ENCODE results near the gene AOPEP. TPM values are rescaled to one million over a fixed set of nuclear protein-coding genes. Genes with fewer than 3 reads are reported as not detected.
A peak's percentile ranks its signal among the peaks of the same experiment; 100 is the strongest.

Gene AOPEP
- total RNA-seq, 1 donor from 2014 or later = 25.8 TPM

GRCh38 chr9:95092262-95093072, 366.0 kb downstream of the AOPEP start:
- no peaks in the 10 kb centered on the region for H3K36me3 Mint-ChIP-seq (ENCODE audit: unreplicated experiment)
- DNase-seq = no peak
- H3K4me1 Mint-ChIP-seq (ENCODE audit: low read depth, unreplicated experiment) = peaks cover 39% of the 10 kb centered on the region
- H3K9me3 Mint-ChIP-seq (ENCODE audit: unreplicated experiment) = peaks cover 5% of the 10 kb centered on the region
- H3K4me3 Mint-ChIP-seq (ENCODE audit: unreplicated experiment) = no peak overlapping the region
- H3K27ac Mint-ChIP-seq (ENCODE audit: unreplicated experiment) = peak overlapping the region; percentile 56
- no peak for TF ChIP-seq CTCF (IDR thresholded peaks at IDR 0.05; ENCODE audit: partially characterized antibody, unreplicated experiment)
- H3K27me3 Mint-ChIP-seq (ENCODE audit: unreplicated experiment) = peaks cover 5% of the 10 kb centered on the region

GRCh38 chr9:95093586-95093985, 367.1 kb downstream of the AOPEP start:
- Mint-ChIP-seq H3K4me3 (ENCODE audit: unreplicated experiment) (no peak overlapping the region), H3K27ac (ENCODE audit: unreplicated experiment) (peak overlapping the region; percentile 56), H3K27me3 (ENCODE audit: unreplicated experiment) (peaks cover 3% of the 10 kb centered on the region), H3K9me3 (ENCODE audit: unreplicated experiment) (peaks cover 5% of the 10 kb centered on the region), H3K36me3 (ENCODE audit: unreplicated experiment) (no peaks in the 10 kb centered on the region), H3K4me1 (ENCODE audit: low read depth, unreplicated experiment) (peaks cover 39% of the 10 kb centered on the region)
- no peak for TF ChIP-seq CTCF (IDR thresholded peaks at IDR 0.05; ENCODE audit: partially characterized antibody, unreplicated experiment)
- DNase-seq = no peak

- TF ChIP-seq CTCF (IDR thresholded peaks at IDR 0.05; ENCODE audit: partially characterized antibody, unreplicated experiment) = no peak
- Mint-ChIP-seq H3K36me3 (ENCODE audit: unreplicated experiment) (no peaks in the 10 kb centered on the region), H3K4me3 (ENCODE audit: unreplicated experiment) (no peak overlapping the region), H3K27ac (ENCODE audit: unreplicated experiment) (peak overlapping the region; percentile 41), H3K9me3 (ENCODE audit: unreplicated experiment) (peaks cover 7% of the 10 kb centered on the region), H3K27me3 (ENCODE audit: unreplicated experiment) (peaks cover 6% of the 10 kb centered on the region), H3K4me1 (ENCODE audit: low read depth, unreplicated experiment) (peaks cover 43% of the 10 kb centered on the region)
- no peak for DNase-seq
These were observed 367.5 kb downstream of the AOPEP start for GRCh38 chr9:95094002-95094401.

GRCh38 chr9:95095641-95096355, 369.3 kb downstream of the AOPEP start:
- Mint-ChIP-seq H3K4me3 (ENCODE audit: unreplicated experiment) (no peak overlapping the region), H3K27me3 (ENCODE audit: unreplicated experiment) (peaks cover 4% of the 10 kb centered on the region), H3K9me3 (ENCODE audit: unreplicated experiment) (peaks cover 4% of the 10 kb centered on the region), H3K27ac (ENCODE audit: unreplicated experiment) (peak overlapping the region; percentile 28), H3K36me3 (ENCODE audit: unreplicated experiment) (no peaks in the 10 kb centered on the region), H3K4me1 (ENCODE audit: low read depth, unreplicated experiment) (peaks cover 34% of the 10 kb centered on the region)
- DNase-seq = no peak
- TF ChIP-seq CTCF (IDR thresholded peaks at IDR 0.05; ENCODE audit: partially characterized antibody, unreplicated experiment) = no peak

GRCh38 chr9:95096381-95096780, 369.9 kb downstream of the AOPEP start:
- no peak for DNase-seq
- H3K36me3 Mint-ChIP-seq (ENCODE audit: unreplicated experiment) = no peaks in the 10 kb centered on the region

More at GRCh38 chr9:95096381-95096780, 369.9 kb downstream of the AOPEP start:
- Mint-ChIP-seq H3K4me3 (ENCODE audit: unreplicated experiment) (no peak overlapping the region), H3K27me3 (ENCODE audit: unreplicated experiment) (peaks cover 5% of the 10 kb centered on the region), H3K4me1 (ENCODE audit: low read depth, unreplicated experiment) (peaks cover 37% of the 10 kb centered on the region), H3K9me3 (ENCODE audit: unreplicated experiment) (peaks cover 4% of the 10 kb centered on the region), H3K27ac (ENCODE audit: unreplicated experiment) (no peak overlapping the region)
- peak; percentile 14 for TF ChIP-seq CTCF (IDR thresholded peaks at IDR 0.05; ENCODE audit: partially characterized antibody, unreplicated experiment)
